Activated naive CD4-positive, alpha-beta T cell treated with anti-CD3 and anti-CD28 coated beads, Interleukin-2, amount 10 ng/mL, durations not matched to agents 7 days and 5 days (primary cell): Measurements from ENCODE around the gene ZNF652.
"Not testable (repeated sequence)": the region's sequence is repeated elsewhere in the genome, so short reads cannot be mapped to it uniquely, and the experiment has no call there.

Source experiments
- CTCF ChIA-PET: fragments of 350-600 bp; sonication (Branson Sonifier 250); formaldehyde crosslinking; loops from one replicate; lab custom pipeline; 2021; ENCODE audit warnings: antibody characterized with exemption; lab: Charles Lee
- DNase-seq: peaks from one replicate; pipeline ENCODE4 v3.0.0-alpha.2; 2020
- H3K27ac Mint-ChIP-seq: one replicate; pipeline ENCODE4 v1.8.0; 2021; ENCODE audit warnings: mild to moderate bottlenecking, moderate library complexity, mixed read lengths
- H3K27me3 Mint-ChIP-seq: one replicate; pipeline ENCODE4 v1.8.0; 2021; ENCODE audit warnings: mild to moderate bottlenecking, mixed read lengths
- H3K36me3 Mint-ChIP-seq: one replicate; pipeline ENCODE4 v1.8.0; 2021; ENCODE audit warnings: mixed read lengths
- H3K4me1 Mint-ChIP-seq: one replicate; pipeline ENCODE4 v1.8.0; 2021; ENCODE audit warnings: mixed read lengths
- H3K4me3 Mint-ChIP-seq: one replicate; pipeline ENCODE4 v1.8.0; 2021; ENCODE audit warnings: mild to moderate bottlenecking, moderate library complexity, mixed read lengths
- H3K9me3 Mint-ChIP-seq: one replicate; pipeline ENCODE4 v1.8.0; 2021; ENCODE audit warnings: mixed read lengths

The ZNF652 gene

GRCh38 chr17:49298371-49298976, 63.6 kb downstream of the ZNF652 start:
- CTCF ChIA-PET = interaction anchor here (1.3 kb wide), 1 partner anchor 70 kb away, joined by 4 read pairs; no protein-coding TSS in a partner anchor
- H3K27ac Mint-ChIP-seq = no peak overlapping the region

GRCh38 chr17:49297141-49297540, 64.9 kb downstream of the ZNF652 start:
- Mint-ChIP-seq H3K36me3 (peaks cover 20% of the 10 kb centered on the region), H3K27ac (no peak overlapping the region), H3K4me1 (no peaks in the 10 kb centered on the region), H3K4me3 (no peak overlapping the region), H3K27me3 (no peaks in the 10 kb centered on the region), H3K9me3 (no peaks in the 10 kb centered on the region)
- no peak for DNase-seq
- CTCF ChIA-PET = interaction anchor here (0.6 to 1.4 kb wide), 3 partner anchors 68 to 416 kb away, joined by 3 to 4 read pairs (median 4); no protein-coding TSS in a partner anchor

More at GRCh38 chr17:49298371-49298976, 63.6 kb downstream of the ZNF652 start:
- H3K9me3 Mint-ChIP-seq = no peaks in the 10 kb centered on the region
- peaks cover 17% of the 10 kb centered on the region for H3K36me3 Mint-ChIP-seq
- no peak for DNase-seq
- H3K4me3 Mint-ChIP-seq = no peak overlapping the region
- no peaks in the 10 kb centered on the region for H3K4me1 Mint-ChIP-seq
- no peaks in the 10 kb centered on the region for H3K27me3 Mint-ChIP-seq

DNA sequence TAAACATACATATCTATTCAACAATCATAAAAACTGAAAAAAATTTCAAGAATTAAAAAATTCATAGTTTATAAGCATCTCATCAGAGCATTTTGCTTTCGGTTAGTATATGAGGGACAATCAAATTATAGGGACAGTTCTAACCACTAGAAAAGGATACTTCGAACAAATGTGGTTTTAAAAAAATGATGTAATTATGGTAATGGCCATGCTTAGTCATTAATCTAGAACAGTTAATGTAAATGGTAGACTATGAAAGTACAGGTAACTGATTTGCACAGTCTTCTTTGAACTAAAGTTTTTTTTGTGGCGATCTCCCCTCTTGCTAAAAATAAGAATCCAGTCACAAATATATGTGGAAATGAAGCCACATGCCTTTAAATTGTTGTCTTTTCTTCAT, 67.9 kb downstream of the ZNF652 start:
- Mint-ChIP-seq H3K27me3 (no peaks in the 10 kb centered on the region), H3K36me3 (peaks cover 15% of the 10 kb centered on the region), H3K4me1 (no peaks in the 10 kb centered on the region), H3K4me3 (no peak overlapping the region), H3K27ac (no peak overlapping the region), H3K9me3 (no peaks in the 10 kb centered on the region)
- CTCF ChIA-PET = no interaction called here
- no peak for DNase-seq

DNA sequence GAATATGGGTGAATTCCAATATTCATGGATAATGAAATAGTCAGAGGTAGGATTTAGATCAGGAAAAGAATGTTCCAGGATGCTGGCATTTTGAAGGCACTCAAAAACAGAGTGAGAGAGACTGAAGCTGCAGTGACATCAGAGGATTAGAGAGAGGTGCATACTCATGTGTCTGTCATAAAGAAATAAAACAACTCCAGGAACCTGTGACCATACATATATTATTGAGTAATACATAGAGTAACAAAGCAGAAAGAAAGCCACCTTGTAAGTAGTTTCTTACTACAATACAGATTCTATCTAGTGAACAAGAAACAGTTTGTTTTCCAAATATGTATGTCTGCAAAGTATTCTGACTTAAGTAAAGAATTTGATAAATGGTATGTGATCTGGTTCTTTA, 69.1 kb downstream of the ZNF652 start:
- peaks cover 8% of the 10 kb centered on the region for H3K36me3 Mint-ChIP-seq
- DNase-seq = no peak
- no peaks in the 10 kb centered on the region for H3K4me1 Mint-ChIP-seq
- H3K27ac Mint-ChIP-seq = no peak overlapping the region
- H3K9me3 Mint-ChIP-seq = no peaks in the 10 kb centered on the region
- CTCF ChIA-PET = interaction anchor here (3.9 kb wide), 1 partner anchor 112 kb away, joined by 20 read pairs; no protein-coding TSS in a partner anchor
- H3K27me3 Mint-ChIP-seq = no peaks in the 10 kb centered on the region
- no peak overlapping the region for H3K4me3 Mint-ChIP-seq

- no peak overlapping the region for H3K4me3 Mint-ChIP-seq
- H3K27ac Mint-ChIP-seq = no peak overlapping the region
- CTCF ChIA-PET = interaction anchor here (1.0 to 3.9 kb wide), 6 partner anchors 11 to 234 kb away, joined by 3 to 20 read pairs (median 6); no protein-coding TSS in a partner anchor
Measured at GRCh38 chr17:49291929-49292328, 70.1 kb downstream of the ZNF652 start.

DNA sequence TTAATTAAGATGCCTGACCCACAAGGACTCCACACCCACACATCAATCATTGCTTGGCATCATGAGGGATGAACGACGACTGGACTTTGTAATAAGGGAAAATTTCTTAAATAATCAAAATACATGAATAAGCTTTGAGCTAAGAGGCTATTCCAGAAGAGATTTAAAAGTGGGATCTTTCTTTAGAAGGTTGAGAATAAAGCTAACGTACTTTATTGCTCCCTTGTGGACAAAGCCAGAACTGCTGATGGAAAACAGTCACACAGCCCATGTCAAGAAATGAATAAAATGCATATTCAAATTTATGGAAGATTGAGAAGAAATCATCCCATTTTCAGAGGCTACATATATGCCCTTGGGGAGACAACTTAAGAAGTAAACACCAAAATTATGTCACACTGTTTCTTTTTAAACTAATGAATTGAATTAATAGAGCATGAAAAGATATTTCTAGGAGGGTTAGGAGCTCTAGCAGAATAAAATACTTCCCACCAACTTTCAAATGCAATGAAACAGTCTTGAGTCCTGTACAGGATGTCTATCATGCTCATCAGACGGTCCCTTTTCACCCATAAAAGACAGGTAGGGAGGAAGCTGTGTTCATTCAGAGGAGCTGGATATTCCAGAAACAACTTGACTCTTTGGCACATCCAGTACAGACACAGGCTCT, 71.2 kb downstream of the ZNF652 start:
- CTCF ChIA-PET = interaction anchor here (0.8 to 3.9 kb wide), 9 partner anchors 10 to 265 kb away, joined by 3 to 20 read pairs (median 5); no protein-coding TSS in a partner anchor
- no peak overlapping the region for H3K27ac Mint-ChIP-seq
- H3K36me3 Mint-ChIP-seq = peaks cover 5% of the 10 kb centered on the region
- H3K27me3 Mint-ChIP-seq = no peaks in the 10 kb centered on the region
- no peak overlapping the region for H3K4me3 Mint-ChIP-seq
- H3K9me3 Mint-ChIP-seq = no peaks in the 10 kb centered on the region
- DNase-seq = peak; percentile 35
- no peaks in the 10 kb centered on the region for H3K4me1 Mint-ChIP-seq

More at GRCh38 chr17:49291929-49292328, 70.1 kb downstream of the ZNF652 start:
- Mint-ChIP-seq H3K9me3 (no peaks in the 10 kb centered on the region), H3K4me1 (no peaks in the 10 kb centered on the region), H3K36me3 (peaks cover 5% of the 10 kb centered on the region), H3K27me3 (no peaks in the 10 kb centered on the region)
- no peak for DNase-seq

DNA sequence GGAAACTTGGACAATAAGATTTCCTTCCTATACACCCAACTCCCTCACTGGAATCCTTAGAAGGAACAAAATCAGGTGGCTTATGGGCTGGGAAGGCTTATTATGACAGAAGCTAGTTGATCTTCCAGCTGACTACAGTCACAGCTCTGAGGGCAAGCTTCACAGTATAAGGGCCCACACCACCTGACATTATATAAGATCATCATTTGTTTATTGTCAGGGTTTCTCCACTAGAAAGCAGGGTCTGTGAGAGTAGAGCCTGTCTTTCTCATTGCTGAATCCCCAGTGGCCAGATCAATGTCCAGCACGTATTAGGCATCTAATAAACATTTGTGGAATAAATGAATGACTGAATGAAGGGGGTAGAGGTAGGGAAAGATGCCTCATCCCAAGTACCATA, 73.7 kb downstream of the ZNF652 start:
- H3K9me3 Mint-ChIP-seq = no peaks in the 10 kb centered on the region
- H3K4me1 Mint-ChIP-seq = no peaks in the 10 kb centered on the region
- H3K27me3 Mint-ChIP-seq = peaks cover 10% of the 10 kb centered on the region
- DNase-seq = no peak
- H3K36me3 Mint-ChIP-seq = peaks cover 4% of the 10 kb centered on the region
- H3K4me3 Mint-ChIP-seq = no peak overlapping the region
- CTCF ChIA-PET = interaction anchor here (1.3 kb wide), 1 partner anchor 107 kb away, joined by 3 read pairs; no protein-coding TSS in a partner anchor
- H3K27ac Mint-ChIP-seq = no peak overlapping the region

DNA sequence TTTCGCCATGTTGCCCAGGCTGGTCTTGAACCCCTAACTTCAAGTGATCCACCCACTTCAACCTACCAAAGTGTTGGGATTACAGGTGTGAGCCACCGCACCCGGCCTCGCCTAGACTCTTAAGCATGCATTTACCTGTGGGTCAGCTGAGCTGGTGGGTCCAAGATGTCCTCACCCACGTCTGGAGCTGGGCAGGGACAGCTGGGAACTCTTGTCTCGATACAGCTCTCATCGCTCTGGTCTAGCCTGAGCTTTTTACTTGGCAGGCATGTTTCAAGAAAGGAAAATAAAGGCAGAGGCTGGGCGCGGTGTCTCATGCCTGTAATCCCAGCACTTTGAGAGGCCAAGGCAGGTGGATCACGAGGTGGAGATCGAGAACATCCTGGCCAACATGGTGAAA, 74.6 kb downstream of the ZNF652 start:
- Mint-ChIP-seq H3K9me3 (no peaks in the 10 kb centered on the region), H3K4me1 (no peaks in the 10 kb centered on the region), H3K36me3 (peaks cover 3% of the 10 kb centered on the region), H3K4me3 (no peak overlapping the region), H3K27me3 (peaks cover 12% of the 10 kb centered on the region), H3K27ac (no peak overlapping the region)
- CTCF ChIA-PET = interaction anchor here (0.5 kb wide), 1 partner anchor 108 kb away, joined by 3 read pairs; no protein-coding TSS in a partner anchor
- no peak for DNase-seq

DNA sequence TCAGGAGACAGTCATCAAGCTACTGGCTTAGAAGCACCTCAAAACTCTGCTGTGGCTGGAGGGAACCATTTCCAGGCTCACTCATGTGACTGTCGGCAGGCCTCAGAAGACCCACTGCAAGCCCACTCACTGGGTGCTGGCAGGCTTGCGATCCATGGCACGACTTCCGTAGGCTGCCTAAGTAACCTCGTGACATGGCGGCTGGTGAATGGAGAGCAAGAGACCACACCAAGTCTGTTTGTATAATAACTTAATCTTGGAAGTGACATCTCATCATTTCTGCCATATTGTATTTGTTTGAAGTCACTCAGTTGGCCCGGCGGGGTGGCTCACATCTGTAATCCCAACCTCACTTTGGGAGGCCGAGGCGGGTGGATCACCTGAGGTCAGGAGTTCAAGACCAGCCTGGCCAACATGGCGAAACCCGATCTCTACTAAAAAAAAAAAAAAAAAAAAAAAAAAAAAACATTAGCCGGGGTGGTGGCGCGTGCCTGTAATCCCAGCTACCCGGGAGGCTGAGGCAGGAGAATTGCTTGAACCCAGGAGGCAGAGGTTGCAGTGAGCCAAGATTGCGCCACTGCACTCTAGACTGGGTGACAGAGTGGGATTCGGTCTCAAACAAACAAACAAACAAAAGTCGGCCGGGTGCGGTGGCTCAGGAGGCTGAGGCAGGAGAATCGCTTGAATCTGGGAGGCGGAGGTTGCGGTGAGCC, 75.6 kb downstream of the ZNF652 start:
- H3K27me3 Mint-ChIP-seq = peaks cover 12% of the 10 kb centered on the region
- CTCF ChIA-PET, H3K36me3 Mint-ChIP-seq, H3K4me1 Mint-ChIP-seq, H3K27ac Mint-ChIP-seq, H3K9me3 Mint-ChIP-seq, H3K4me3 Mint-ChIP-seq, DNase-seq: not testable (repeated sequence)

GRCh38 chr17:49285716-49286115, 76.3 kb downstream of the ZNF652 start:
- no peaks in the 10 kb centered on the region for H3K9me3 Mint-ChIP-seq
- no peak for DNase-seq
- peaks cover 18% of the 10 kb centered on the region for H3K27me3 Mint-ChIP-seq
- H3K27ac Mint-ChIP-seq = no peak overlapping the region
- no peak overlapping the region for H3K4me3 Mint-ChIP-seq
- H3K4me1 Mint-ChIP-seq = no peaks in the 10 kb centered on the region
- H3K36me3 Mint-ChIP-seq = peaks cover under 1% of the 10 kb centered on the region
- CTCF ChIA-PET = no interaction called here

- Mint-ChIP-seq H3K4me1 (no peaks in the 10 kb centered on the region), H3K36me3 (no peaks in the 10 kb centered on the region), H3K27me3 (peaks cover 23% of the 10 kb centered on the region), H3K27ac (no peak overlapping the region), H3K4me3 (no peak overlapping the region), H3K9me3 (no peaks in the 10 kb centered on the region)
- no peak for DNase-seq
- CTCF ChIA-PET = interaction anchor here (2.9 kb wide), 1 partner anchor 10 kb away, joined by 10 read pairs; no protein-coding TSS in a partner anchor
Measured at GRCh38 chr17:49280918-49281317, 81.1 kb downstream of the ZNF652 start.

GRCh38 chr17:49280061-49280460, 82.0 kb downstream of the ZNF652 start:
- DNase-seq = no peak
- peaks cover 22% of the 10 kb centered on the region for H3K27me3 Mint-ChIP-seq
- H3K36me3 Mint-ChIP-seq = no peaks in the 10 kb centered on the region

DNA sequence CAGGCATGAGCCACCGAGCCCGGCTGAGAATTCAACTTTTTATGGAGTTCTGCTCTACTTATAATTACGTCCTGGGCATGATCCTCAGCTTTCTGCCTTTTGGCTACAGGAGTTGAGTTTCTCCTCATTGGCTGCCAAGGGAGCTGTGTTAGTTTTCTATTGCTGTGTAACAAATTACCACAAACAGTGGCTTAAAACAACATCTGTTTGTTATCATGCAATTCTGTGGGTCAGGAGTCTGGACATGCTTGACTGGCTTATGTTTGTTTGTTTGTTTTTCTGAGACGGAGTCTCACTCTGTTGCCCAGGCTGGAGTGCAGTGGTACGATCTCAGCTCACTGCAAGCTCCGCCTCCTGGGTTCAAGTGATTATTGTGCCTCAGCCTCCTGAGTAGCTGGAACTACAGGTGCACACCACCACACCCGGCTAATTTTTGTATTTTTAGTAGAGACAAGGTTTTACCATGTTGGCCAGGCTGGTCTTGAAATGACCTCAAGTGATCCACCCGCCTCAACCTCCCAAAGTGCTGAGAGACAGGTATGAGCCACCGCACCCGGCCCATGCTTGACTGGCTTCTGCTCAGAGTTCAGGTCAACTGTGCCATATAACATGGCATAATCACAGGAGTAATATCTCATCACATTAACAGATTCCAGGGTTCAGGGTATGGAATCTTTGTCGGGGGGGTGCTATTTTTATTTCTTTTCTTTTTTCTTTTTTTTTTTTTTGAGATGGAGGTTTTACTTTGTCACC, 82.6 kb downstream of the ZNF652 start:
- H3K27me3 Mint-ChIP-seq = peaks cover 19% of the 10 kb centered on the region
- CTCF ChIA-PET, H3K36me3 Mint-ChIP-seq, H3K4me1 Mint-ChIP-seq, H3K4me3 Mint-ChIP-seq, H3K9me3 Mint-ChIP-seq, H3K27ac Mint-ChIP-seq, DNase-seq: not testable (repeated sequence)

More at GRCh38 chr17:49280061-49280460, 82.0 kb downstream of the ZNF652 start:
- Mint-ChIP-seq H3K4me1 (no peaks in the 10 kb centered on the region), H3K4me3 (no peak overlapping the region), H3K27ac (no peak overlapping the region), H3K9me3 (no peaks in the 10 kb centered on the region)
- CTCF ChIA-PET = interaction anchor here (2.9 kb wide), 1 partner anchor 11 kb away, joined by 10 read pairs; no protein-coding TSS in a partner anchor
